ENCODE measurements around the gene PRND. TPM values are rescaled to one million over a fixed set of nuclear protein-coding genes. Genes with fewer than 3 reads are reported as not detected.
"Not testable (repeated sequence)": the region's sequence is repeated elsewhere in the genome, so short reads cannot be mapped to it uniquely, and the experiment has no call there.

Gene PRND
- total RNA-seq, 1 experiment from 2014 or later: not detected

- intact Hi-C loops (cut with micrococcal nuclease): no loop called here
- ChIA-PET CTCF (interaction anchor here (1.0 to 1.2 kb wide), 2 partner anchors 186 to 435 kb away, joined by 3 to 5 read pairs; no protein-coding TSS in a partner anchor), POLR2A (interaction anchor here (0.6 kb wide), 1 partner anchor 14 kb away, joined by 3 read pairs; no protein-coding TSS in a partner anchor)
- Mint-ChIP-seq H3K27me3 (ENCODE audit: insufficient read depth, unreplicated experiment) (no peaks in the 10 kb centered on the region), H3K27ac (ENCODE audit: low read depth, unreplicated experiment) (no peak overlapping the region), H3K4me3 (ENCODE audit: unreplicated experiment) (no peak overlapping the region), H3K9me3 (ENCODE audit: unreplicated experiment) (peaks cover 27% of the 10 kb centered on the region), H3K4me1 (ENCODE audit: insufficient read depth, unreplicated experiment) (no peaks in the 10 kb centered on the region), H3K36me3 (ENCODE audit: insufficient read depth, unreplicated experiment) (no peaks in the 10 kb centered on the region)
- no peak for TF ChIP-seq CTCF (IDR thresholded peaks at IDR 0.05; ENCODE audit: unreplicated experiment)
- DNase-seq (ENCODE audit: unreplicated experiment): no peak
- no TSS peak for BruUV-seq (replicated peaks)
Measured at GRCh38 chr20:4769328-4769727, 47.6 kb downstream of the PRND start.

DNA sequence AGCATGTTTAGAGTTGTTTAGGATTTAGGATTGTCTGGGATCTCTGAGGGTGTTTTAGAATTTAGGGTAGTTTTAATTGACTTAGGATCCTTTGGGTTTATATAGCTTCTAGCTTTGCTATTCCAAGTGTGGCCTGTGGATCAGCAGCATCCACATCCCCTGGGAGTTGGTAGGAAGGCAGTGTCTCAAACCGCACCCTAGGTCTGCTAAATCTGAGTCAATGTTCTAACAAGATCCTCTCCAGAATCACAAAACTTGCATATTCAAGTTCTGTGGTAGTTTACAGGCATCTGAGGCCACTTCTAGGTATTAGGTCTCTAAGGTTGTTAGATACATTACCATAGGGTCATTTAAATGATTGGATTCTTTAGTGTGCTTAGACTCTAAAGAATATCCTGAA, 48.3 kb downstream of the PRND start:
- Mint-ChIP-seq H3K27ac (ENCODE audit: low read depth, unreplicated experiment) (no peak overlapping the region), H3K4me3 (ENCODE audit: unreplicated experiment) (no peak overlapping the region), H3K27me3 (ENCODE audit: insufficient read depth, unreplicated experiment) (no peaks in the 10 kb centered on the region), H3K9me3 (ENCODE audit: unreplicated experiment) (peaks cover 27% of the 10 kb centered on the region), H3K36me3 (ENCODE audit: insufficient read depth, unreplicated experiment) (no peaks in the 10 kb centered on the region), H3K4me1 (ENCODE audit: insufficient read depth, unreplicated experiment) (no peaks in the 10 kb centered on the region)
- TF ChIP-seq CTCF (IDR thresholded peaks at IDR 0.05; ENCODE audit: unreplicated experiment): no peak
- ChIA-PET POLR2A (no interaction called here), CTCF (interaction anchor here (1.0 kb wide), 1 partner anchor 434 kb away, joined by 5 read pairs; no protein-coding TSS in a partner anchor)
- no TSS peak for BruUV-seq (replicated peaks)
- no peak for DNase-seq (ENCODE audit: unreplicated experiment)
- intact Hi-C loops (cut with micrococcal nuclease): no loop called here

- Mint-ChIP-seq H3K27me3 (ENCODE audit: insufficient read depth, unreplicated experiment) (no peaks in the 10 kb centered on the region), H3K36me3 (ENCODE audit: insufficient read depth, unreplicated experiment) (no peaks in the 10 kb centered on the region), H3K9me3 (ENCODE audit: unreplicated experiment) (peaks cover 27% of the 10 kb centered on the region), H3K27ac (ENCODE audit: low read depth, unreplicated experiment) (no peak overlapping the region), H3K4me1 (ENCODE audit: insufficient read depth, unreplicated experiment) (no peaks in the 10 kb centered on the region), H3K4me3 (ENCODE audit: unreplicated experiment) (no peak overlapping the region)
- no TSS peak for BruUV-seq (replicated peaks)
- no peak for TF ChIP-seq CTCF (IDR thresholded peaks at IDR 0.05; ENCODE audit: unreplicated experiment)
- POLR2A ChIA-PET: interaction anchor here (0.6 to 1.3 kb wide), 4 partner anchors 9 to 336 kb away, joined by 3 to 4 read pairs (median 4); no protein-coding TSS in a partner anchor
- CTCF ChIA-PET: interaction anchor here (0.5 to 1.8 kb wide), 7 partner anchors 11 to 331 kb away, joined by 3 to 5 read pairs (median 3); no protein-coding TSS in a partner anchor
- no peak for DNase-seq (ENCODE audit: unreplicated experiment)
- intact Hi-C loops (cut with micrococcal nuclease): no loop called here
Measured at GRCh38 chr20:4771004-4771403, 49.3 kb downstream of the PRND start.

GRCh38 chr20:4772132-4772531, 50.4 kb downstream of the PRND start:
- Mint-ChIP-seq H3K9me3 (ENCODE audit: unreplicated experiment) (peaks cover 27% of the 10 kb centered on the region), H3K27ac (ENCODE audit: low read depth, unreplicated experiment) (no peak overlapping the region), H3K4me3 (ENCODE audit: unreplicated experiment) (no peak overlapping the region), H3K36me3 (ENCODE audit: insufficient read depth, unreplicated experiment) (no peaks in the 10 kb centered on the region), H3K4me1 (ENCODE audit: insufficient read depth, unreplicated experiment) (no peaks in the 10 kb centered on the region), H3K27me3 (ENCODE audit: insufficient read depth, unreplicated experiment) (no peaks in the 10 kb centered on the region)
- TF ChIP-seq CTCF (IDR thresholded peaks at IDR 0.05; ENCODE audit: unreplicated experiment): no peak
- POLR2A ChIA-PET: interaction anchor here (0.6 to 1.3 kb wide), 3 partner anchors 11 to 335 kb away, joined by 3 to 4 read pairs (median 3); no protein-coding TSS in a partner anchor
- CTCF ChIA-PET: interaction anchor here (0.9 to 2.0 kb wide), 4 partner anchors 10 to 328 kb away, joined by 3 to 5 read pairs (median 5); no protein-coding TSS in a partner anchor
- no peak for DNase-seq (ENCODE audit: unreplicated experiment)
- intact Hi-C loops (cut with micrococcal nuclease): no loop called here
- BruUV-seq (replicated peaks): no TSS peak

DNA sequence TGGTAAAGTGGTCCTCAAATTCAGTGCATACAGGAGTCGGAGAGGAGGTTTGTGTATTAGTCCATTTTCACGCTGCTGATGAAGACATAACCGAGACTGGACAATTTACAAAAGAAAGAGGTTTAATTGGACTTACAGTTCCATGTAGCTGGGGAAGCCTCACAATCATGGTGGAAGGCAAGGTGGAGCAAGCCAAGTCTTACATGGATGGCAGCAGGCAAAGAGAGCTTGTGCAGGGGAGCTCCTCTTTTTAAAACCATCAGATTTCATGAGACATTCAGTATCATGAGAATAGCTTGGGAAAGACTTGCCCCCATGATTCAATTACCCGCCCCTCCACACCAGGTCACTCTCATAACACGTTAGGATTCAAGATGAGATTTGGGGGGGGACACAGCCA, 51.3 kb downstream of the PRND start:
- H3K36me3 Mint-ChIP-seq (ENCODE audit: insufficient read depth, unreplicated experiment); H3K27ac Mint-ChIP-seq (ENCODE audit: low read depth, unreplicated experiment); POLR2A ChIA-PET; H3K4me3 Mint-ChIP-seq (ENCODE audit: unreplicated experiment); intact Hi-C loops (cut with micrococcal nuclease); DNase-seq (ENCODE audit: unreplicated experiment); H3K4me1 Mint-ChIP-seq (ENCODE audit: insufficient read depth, unreplicated experiment); H3K27me3 Mint-ChIP-seq (ENCODE audit: insufficient read depth, unreplicated experiment); BruUV-seq (replicated peaks): not testable (repeated sequence)
- H3K9me3 Mint-ChIP-seq (ENCODE audit: unreplicated experiment): peaks cover 27% of the 10 kb centered on the region
- CTCF ChIA-PET: interaction anchor here (0.7 to 2.0 kb wide), 2 partner anchors 11 to 13 kb away, joined by 3 to 5 read pairs; no protein-coding TSS in a partner anchor
